Activated B cell treated with CpG ODN at 0.5 μM for 24 hours (primary cell): ENCODE results near the gene SCFD2. TPM values are rescaled to one million over a fixed set of nuclear protein-coding genes. Genes with fewer than 3 reads are reported as not detected.

ENCODE experiments used
- ATAC-seq: fragments of 200-7000 bp; cut with Tn5 transposase; one replicate; pipeline ENCODE4 v1.10.0; 2021; ENCODE audit warnings: low read depth, mild to moderate bottlenecking, moderate library complexity
- CTCF ChIA-PET: fragments of 350-600 bp; sonication (Branson Sonifier 250); formaldehyde crosslinking; loops from one replicate; lab custom pipeline; 2021; ENCODE audit warnings: antibody characterized with exemption; lab: Charles Lee
- POLR2A ChIA-PET: fragments of 350-600 bp; sonication (Branson Sonifier 250); formaldehyde crosslinking; loops from one replicate; lab custom pipeline; 2021; ENCODE audit warnings: antibody characterized with exemption; lab: Charles Lee
- DNase-seq: peaks from one replicate; pipeline ENCODE4 v3.0.0; 2022
- H3K27ac Mint-ChIP-seq: one replicate; pipeline ENCODE4 v1.8.0; 2020; ENCODE audit warnings: mixed read lengths
- H3K27me3 Mint-ChIP-seq: one replicate; pipeline ENCODE4 v1.8.0; 2021; ENCODE audit warnings: mixed read lengths
- H3K36me3 Mint-ChIP-seq: one replicate; pipeline ENCODE4 v1.8.0; 2021; ENCODE audit warnings: low read depth, mixed read lengths
- H3K4me1 Mint-ChIP-seq: one replicate; pipeline ENCODE4 v1.8.0; 2021; ENCODE audit warnings: mixed read lengths
- H3K4me3 Mint-ChIP-seq: one replicate; pipeline ENCODE4 v1.8.0; 2020; ENCODE audit warnings: mild to moderate bottlenecking, mixed read lengths
- H3K9me3 Mint-ChIP-seq: one replicate; pipeline ENCODE4 v1.8.0; 2020; ENCODE audit warnings: mixed read lengths
- CTCF ChIP-seq: fragments of 200-600 bp; IDR thresholded peaks from one replicate; pipeline ENCODE4 v1.8.0; 2022; ENCODE audit warnings: antibody characterized with exemption, mild to moderate bottlenecking
- intact Hi-C: fragments of 100-400 bp; cut with micrococcal nuclease; formaldehyde crosslinking; loops from one replicate; pipeline ENCODE4 v1.15.1; 2024
- total RNA-seq: library from RNA; stranded (reverse); gene quantifications from 2 replicates; pipeline ENCODE4 v1.2.3, GENCODE V29; 2022

The SCFD2 gene
- total RNA-seq, 1 donor from 2014 or later: 46.6 TPM

GRCh38 chr4:53007024-53007423, 358.8 kb downstream of the SCFD2 start:
- POLR2A ChIA-PET: no interaction called here
- CTCF ChIA-PET: no interaction called here
- Mint-ChIP-seq H3K27me3 (no peaks in the 10 kb centered on the region), H3K27ac (no peak overlapping the region), H3K36me3 (peaks cover 6% of the 10 kb centered on the region), H3K4me3 (no peak overlapping the region), H3K9me3 (no peaks in the 10 kb centered on the region), H3K4me1 (peaks cover 10% of the 10 kb centered on the region)
- no peak for TF ChIP-seq CTCF
- no peak for DNase-seq
- no peak for ATAC-seq
- intact Hi-C loops: no loop called here

- CTCF ChIA-PET: no interaction called here
- intact Hi-C loops: no loop called here
- ATAC-seq (no peak), DNase-seq (no peak)
- Mint-ChIP-seq H3K36me3 (peaks cover 6% of the 10 kb centered on the region), H3K4me3 (no peak overlapping the region), H3K4me1 (peaks cover 10% of the 10 kb centered on the region), H3K27me3 (no peaks in the 10 kb centered on the region), H3K9me3 (no peaks in the 10 kb centered on the region), H3K27ac (no peak overlapping the region)
- POLR2A ChIA-PET: no interaction called here
- TF ChIP-seq CTCF: no peak
These were observed 360.1 kb downstream of the SCFD2 start for GRCh38 chr4:53005808-53006207.

- TF ChIP-seq CTCF: no peak
- Mint-ChIP-seq H3K36me3 (peaks cover 6% of the 10 kb centered on the region), H3K27ac (no peak overlapping the region), H3K4me1 (peaks cover 10% of the 10 kb centered on the region), H3K9me3 (no peaks in the 10 kb centered on the region), H3K4me3 (no peak overlapping the region), H3K27me3 (no peaks in the 10 kb centered on the region)
- no peak for ATAC-seq
- intact Hi-C loops: no loop called here
- DNase-seq: no peak
- ChIA-PET CTCF (no interaction called here), POLR2A (no interaction called here)
These were observed 360.7 kb downstream of the SCFD2 start for GRCh38 chr4:53005149-53005546.

- TF ChIP-seq CTCF: no peak
- Mint-ChIP-seq H3K4me3 (no peak overlapping the region), H3K9me3 (no peaks in the 10 kb centered on the region), H3K27ac (no peak overlapping the region), H3K36me3 (peaks cover 6% of the 10 kb centered on the region), H3K27me3 (no peaks in the 10 kb centered on the region), H3K4me1 (peaks cover 5% of the 10 kb centered on the region)
- POLR2A ChIA-PET: no interaction called here
- DNase-seq: no peak
- no peak for ATAC-seq
- intact Hi-C loops: no loop called here
- CTCF ChIA-PET: no interaction called here
These were observed 361.2 kb downstream of the SCFD2 start for GRCh38 chr4:53004497-53005148.

- intact Hi-C loops: no loop called here
- ChIA-PET CTCF (no interaction called here), POLR2A (no interaction called here)
- H3K4me1 Mint-ChIP-seq: peaks cover 3% of the 10 kb centered on the region
- no peak overlapping the region for H3K4me3 Mint-ChIP-seq
- DNase-seq (no peak), ATAC-seq (no peak)
- no peak for TF ChIP-seq CTCF
- H3K27ac Mint-ChIP-seq: no peak overlapping the region
- no peaks in the 10 kb centered on the region for H3K27me3 Mint-ChIP-seq
- no peaks in the 10 kb centered on the region for H3K9me3 Mint-ChIP-seq
- H3K36me3 Mint-ChIP-seq: peaks cover 6% of the 10 kb centered on the region
These were observed 361.9 kb downstream of the SCFD2 start for GRCh38 chr4:53003959-53004358.
